ENCODE data around the gene DAPK3.
"Not testable (repeated sequence)": the region's sequence is repeated elsewhere in the genome, so short reads cannot be mapped to it uniquely, and the experiment has no call there.

Gene DAPK3

GRCh38 chr19:3954107-3954506 lies 16.8 kb downstream of the DAPK3 start:
- DNase-seq (ENCODE audit: low read depth), result no peak

DNA sequence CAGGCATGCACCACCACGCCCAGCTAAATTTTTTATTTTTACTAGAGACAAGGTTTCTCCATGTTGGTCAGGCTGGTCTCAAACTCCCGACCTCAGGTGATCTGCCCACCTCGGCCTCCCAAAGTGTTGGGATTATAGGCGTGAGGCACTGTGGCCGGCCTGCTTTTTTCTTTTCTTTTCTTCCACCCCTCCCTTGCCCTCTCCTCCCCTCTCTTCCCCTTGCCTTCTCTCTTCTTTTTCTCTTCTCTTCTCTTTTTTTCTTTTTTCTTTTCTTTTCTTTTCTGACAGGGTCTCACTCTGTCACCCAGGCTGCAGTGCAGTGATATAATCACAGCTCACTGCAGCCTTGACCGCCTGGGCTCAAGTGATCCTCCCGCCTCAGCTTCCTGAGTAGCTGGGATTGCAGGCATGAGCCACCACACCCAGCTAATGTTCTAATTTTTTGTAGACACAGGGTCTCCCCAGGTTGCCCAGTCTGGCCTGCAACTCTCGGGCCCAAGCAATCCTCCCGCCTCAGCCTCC lies 18.1 kb downstream of the DAPK3 start:
- DNase-seq (ENCODE audit: low read depth), result not testable (repeated sequence)

GRCh38 chr19:3950871-3951861 lies 19.7 kb downstream of the DAPK3 start:
- no peak for DNase-seq (ENCODE audit: low read depth)

DNA sequence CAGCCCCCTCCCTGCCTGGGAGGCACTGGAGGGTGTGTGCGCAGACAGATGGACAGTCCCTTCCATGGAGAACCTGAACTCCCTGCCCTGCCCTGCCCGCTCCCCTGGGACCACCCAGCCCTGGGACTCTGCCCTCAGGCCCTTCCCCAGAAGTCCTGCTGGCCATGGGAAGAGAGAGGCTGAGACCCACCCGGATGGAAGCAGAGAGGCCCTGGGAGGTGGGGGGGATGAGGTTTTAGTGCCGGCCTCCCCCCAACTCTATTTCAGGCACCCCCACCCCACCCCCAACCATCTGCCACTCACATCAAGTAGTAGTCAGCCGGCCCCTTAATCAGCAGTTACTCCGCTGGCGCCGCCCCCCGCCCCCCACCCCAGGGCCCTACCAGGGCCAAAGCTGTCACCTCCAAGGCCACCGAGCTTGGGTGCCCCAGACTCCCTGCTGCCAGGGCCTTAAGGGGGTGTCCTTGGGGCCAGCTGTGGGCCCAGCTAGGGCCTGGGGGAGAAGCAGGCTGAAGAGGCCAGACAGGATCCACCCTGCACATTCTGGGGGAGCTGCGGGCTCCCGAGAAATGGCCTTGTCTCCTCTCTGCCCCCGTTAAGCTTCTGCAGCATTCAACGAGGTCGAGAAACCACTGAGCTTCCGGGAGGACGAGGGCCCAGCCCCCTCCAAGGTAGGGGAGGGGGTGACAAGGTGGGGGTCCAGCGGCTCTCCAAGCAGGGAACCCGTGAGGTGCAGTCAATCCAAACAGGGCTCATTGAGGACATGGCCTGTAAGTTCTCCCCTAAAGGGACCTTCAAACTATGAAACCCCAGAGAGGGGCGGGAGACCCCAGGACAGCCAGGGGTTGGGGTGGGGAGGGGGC lies 20.7 kb downstream of the DAPK3 start:
- DNase-seq (ENCODE audit: low read depth), result no peak

- DNase-seq (ENCODE audit: low read depth), result no peak
Measured at GRCh38 chr19:3949294-3949693, 21.6 kb downstream of the DAPK3 start.

DNA sequence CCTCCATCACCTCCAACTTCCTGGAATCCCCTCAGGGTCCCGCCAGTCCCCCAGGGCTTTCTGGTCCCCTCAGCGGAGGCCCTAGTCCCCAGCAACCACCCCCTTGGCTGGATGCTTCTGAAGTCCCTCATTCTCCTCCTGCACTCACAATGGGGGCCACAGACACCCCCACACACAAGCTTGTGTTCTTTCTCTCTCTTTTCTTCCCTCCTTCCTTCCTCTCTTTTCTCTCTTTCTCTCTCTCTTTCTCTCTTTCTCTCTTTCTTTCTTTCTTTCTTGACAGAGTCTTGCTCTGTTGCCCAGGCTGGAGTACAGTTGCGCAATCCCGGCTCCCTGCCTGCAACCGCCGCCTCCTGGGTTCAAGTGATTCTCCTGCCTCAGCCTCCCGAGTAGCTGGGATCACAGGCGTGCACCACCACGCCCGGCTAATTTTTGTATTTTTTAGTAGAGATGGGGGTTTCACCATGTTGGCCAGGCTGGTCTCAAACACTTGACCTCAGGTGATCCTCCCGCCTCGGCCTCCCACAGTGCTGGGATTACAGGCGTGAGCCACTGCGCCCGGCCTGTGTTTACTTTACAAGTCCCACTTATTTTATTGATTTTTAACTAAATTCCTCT lies 23.5 kb downstream of the DAPK3 start:
- DNase-seq (ENCODE audit: low read depth), result not testable (repeated sequence)

DNA sequence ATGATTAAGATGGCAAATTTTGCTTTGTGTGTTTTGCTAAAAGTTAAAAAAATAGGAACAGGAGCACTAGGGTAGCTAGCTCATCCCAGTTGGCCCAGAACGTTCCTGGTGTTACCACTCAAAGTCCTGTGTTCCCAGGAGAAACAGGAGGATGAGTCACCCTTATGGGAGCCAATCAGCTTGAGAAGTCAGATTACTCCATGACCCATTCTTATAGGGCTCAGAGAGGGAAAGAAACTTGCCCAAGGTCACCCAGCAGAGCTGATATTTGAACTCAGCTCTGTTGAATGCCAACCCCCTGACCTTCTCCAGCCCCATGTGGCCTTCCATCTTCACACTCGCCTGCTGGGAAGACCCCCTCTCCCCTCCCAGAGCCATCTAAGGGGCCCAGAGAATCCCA lies 25.1 kb downstream of the DAPK3 start:
- DNase-seq (ENCODE audit: low read depth), result peak; percentile 15

- no peak for DNase-seq (ENCODE audit: low read depth)
Measured at GRCh38 chr19:3944018-3944721, 26.7 kb downstream of the DAPK3 start.

- no peak for DNase-seq (ENCODE audit: low read depth)
Measured at GRCh38 chr19:3942790-3943409, 28.0 kb downstream of the DAPK3 start.

DNA sequence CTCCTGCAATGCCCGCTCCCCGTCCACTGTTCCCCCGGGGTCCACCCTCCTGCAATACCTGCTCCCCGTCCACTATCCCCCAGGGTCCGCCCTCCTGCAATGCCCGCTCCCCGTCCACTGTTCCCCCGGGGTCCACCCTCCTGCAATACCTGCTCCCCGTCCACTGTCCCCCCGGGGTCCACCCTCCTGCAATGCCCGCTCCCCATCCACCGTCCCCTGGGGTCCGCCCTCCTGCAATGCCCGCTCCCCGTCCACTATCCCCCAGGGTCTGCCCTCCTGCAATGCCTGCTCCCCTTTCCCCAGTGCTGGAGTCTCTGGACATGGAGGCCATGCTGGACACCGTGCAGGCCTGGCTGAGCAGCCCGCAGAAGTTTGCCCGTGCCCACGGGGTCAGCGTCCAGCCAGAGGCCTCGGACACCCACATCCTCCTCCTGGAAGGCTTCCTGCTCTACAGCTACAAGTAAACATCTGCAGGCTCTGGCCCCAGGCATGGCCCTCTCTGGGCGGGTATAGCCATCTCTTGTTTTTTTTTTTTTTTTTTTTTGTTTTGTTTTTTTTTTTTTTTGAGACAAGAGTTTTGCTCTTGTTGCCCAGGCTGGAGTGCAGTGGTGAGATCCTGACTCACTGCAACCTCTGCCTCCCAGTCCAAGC lies 32.5 kb downstream of the DAPK3 start:
- DNase-seq (ENCODE audit: low read depth), result not testable (repeated sequence)

DNA sequence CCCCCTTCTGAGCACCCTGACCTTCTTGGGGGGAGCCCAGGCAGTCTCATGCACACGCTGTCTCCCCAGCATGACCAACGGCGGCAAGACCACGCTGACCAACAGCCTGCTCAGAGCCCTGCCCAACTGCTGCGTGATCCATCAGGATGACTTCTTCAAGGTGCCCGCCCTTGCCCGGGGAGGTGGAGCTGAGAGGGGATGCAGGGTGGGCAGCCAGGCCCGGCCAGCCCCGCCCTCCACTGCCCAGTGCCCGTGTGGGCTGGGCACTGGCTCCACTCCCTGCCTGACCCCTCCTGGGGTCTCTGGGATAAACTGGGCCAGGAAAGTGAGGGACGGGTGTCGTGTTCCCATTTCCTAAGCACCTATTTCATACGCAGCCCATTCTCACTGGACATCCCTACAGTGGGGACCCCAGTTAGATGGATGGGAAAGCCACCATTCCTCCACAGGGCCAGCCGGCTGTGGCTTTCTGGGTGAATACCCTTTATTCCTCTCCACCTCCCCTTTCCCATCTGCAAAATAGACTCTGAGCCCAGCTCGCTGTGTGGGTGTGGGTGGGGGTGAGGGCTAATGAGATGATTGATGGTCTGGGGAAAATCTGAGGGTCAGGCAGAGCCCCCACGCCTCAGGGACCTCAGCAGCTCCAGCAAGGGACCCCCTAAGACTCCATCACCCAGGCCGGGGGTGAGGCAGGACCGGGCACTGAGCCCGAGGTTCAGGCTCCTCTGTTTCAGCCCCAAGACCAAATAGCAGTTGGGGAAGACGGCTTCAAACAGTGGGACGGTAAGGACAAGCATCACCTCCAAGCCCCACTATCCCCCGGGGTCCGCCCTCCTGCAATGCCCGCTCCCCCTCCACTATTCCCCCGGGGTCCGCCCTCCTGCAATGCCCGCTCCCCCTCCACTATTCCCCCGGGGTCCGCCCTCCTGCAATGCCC lies 34.1 kb downstream of the DAPK3 start:
- no peak for DNase-seq (ENCODE audit: low read depth)

DNA sequence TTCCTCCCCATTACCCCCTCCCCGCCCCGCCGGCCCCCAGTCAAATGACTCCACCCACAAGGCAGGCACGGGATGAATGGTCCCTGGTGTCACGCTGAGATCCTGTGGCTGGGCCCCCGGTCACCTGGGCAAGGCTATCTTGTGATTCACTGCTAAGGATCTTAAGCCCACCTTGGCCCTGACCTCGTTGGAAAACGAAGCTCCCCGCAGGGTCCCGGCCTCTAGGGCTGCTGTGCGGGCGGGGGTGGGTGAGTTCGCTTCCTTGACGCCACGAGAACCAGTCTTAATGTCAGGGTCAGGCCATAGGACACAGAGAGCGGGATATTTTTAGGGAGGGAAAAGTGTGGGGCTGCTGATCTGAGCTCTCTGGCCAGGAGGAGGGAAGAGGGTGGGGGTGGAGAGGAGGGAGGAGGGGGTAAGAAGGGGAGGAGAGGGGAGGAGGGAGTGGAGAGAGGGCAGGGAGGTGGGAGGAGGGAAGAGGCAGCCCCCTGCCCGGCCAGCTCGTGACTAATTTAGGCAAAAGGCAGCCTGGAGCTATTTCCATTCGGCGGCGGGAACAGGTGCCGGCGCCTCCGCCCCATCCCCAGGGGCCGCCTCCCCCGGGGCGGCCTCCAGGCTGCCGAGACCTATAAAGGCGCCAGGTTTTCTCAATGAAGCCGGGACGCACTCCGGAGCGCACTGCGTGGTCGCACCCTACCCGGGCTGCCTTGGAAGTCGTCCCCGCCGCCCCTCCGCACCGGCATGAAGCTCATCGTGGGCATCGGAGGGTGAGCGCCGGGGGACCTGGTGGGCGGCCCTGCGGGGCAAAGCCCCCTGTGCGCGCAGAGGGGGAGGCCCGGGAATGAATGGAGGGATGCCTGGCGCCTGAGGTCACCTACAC lies 37.7 kb downstream of the DAPK3 start, which contains the start of gene NMRK2:
Gene NMRK2 (plus strand): TSS at position 139 of the 880 bp plus-strand sequence. CDS start 603 bp downstream, at position 742.
- no peak for DNase-seq (ENCODE audit: low read depth)

- DNase-seq (ENCODE audit: low read depth), result no peak
Measured at GRCh38 chr19:3931041-3931440, 39.9 kb downstream of the DAPK3 start.

DNA sequence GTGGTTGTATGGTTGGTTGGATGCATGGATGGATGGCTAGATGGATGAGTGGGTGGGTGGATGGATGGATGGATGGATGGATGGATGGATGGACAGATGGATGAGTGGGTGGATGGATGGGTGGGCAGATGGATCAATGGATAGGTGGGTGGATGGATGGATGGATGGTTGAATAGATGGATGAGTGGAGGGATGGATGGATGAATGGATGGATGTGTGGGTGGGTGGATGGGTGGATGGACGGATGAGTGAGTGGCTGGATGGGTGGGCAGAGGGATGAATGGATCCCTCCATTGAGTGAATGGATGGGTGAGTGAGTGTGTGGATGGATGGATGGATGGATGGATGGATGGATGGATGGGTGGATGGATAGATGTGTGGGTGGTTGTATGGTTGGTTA lies 47.0 kb downstream of the DAPK3 start:
- DNase-seq (ENCODE audit: low read depth), result no peak

GRCh38 chr19:3923096-3923758 lies 47.7 kb downstream of the DAPK3 start:
- DNase-seq (ENCODE audit: low read depth), result no peak

GRCh38 chr19:3919793-3920192 lies 51.1 kb downstream of the DAPK3 start:
- DNase-seq (ENCODE audit: low read depth), result no peak

GRCh38 chr19:3916033-3916432 lies 54.9 kb downstream of the DAPK3 start:
- DNase-seq (ENCODE audit: low read depth), result no peak

- DNase-seq (ENCODE audit: low read depth), result no peak
Measured at GRCh38 chr19:3914199-3914598, 56.7 kb downstream of the DAPK3 start.

Data from stromal cell of bone marrow (primary cell).